ENCODE measurements around the gene ERICH3. TPM values are rescaled to one million over a fixed set of nuclear protein-coding genes. Genes with fewer than 3 reads are reported as not detected.

The ERICH3 gene
- total RNA-seq, 1 experiment from 2014 or later, result not detected

GRCh38 chr1:74623716-74624115 lies 49.9 kb downstream of the ERICH3 start:
- H3K4me1 ChIP-seq, result no peaks in the 10 kb centered on the region
- no peak for TF ChIP-seq CTCF (IDR thresholded peaks at IDR 0.05; ENCODE audit: insufficient read depth in 1 of 2, low read depth in 1 of 2, low read length in 1 of 2, severe bottlenecking in 1 of 2, unreplicated experiment in 1 of 2)
- POLR2A ChIA-PET, result no interaction called here
- no peaks in the 10 kb centered on the region for H3K36me3 ChIP-seq (ENCODE audit: control insufficient read depth, insufficient read depth, low read length)
- no peak overlapping the region for H3K4me3 ChIP-seq (ENCODE audit: low read depth, low read length)
- no peaks in the 10 kb centered on the region for H3K4me1 Mint-ChIP-seq (ENCODE audit: low read depth, unreplicated experiment)
- no peaks in the 10 kb centered on the region for H3K9me3 ChIP-seq
- H3K27ac Mint-ChIP-seq (ENCODE audit: unreplicated experiment), result no peak overlapping the region
- peaks cover 9% of the 10 kb centered on the region for H3K27me3 Mint-ChIP-seq (ENCODE audit: insufficient read depth, unreplicated experiment)
- no peak overlapping the region for H3K4me3 Mint-ChIP-seq (ENCODE audit: unreplicated experiment)
- no peaks in the 10 kb centered on the region for H3K27me3 ChIP-seq (replicated peaks; ENCODE audit: control insufficient read depth, insufficient read depth, low read length)
- no peak for DNase-seq
- no peaks in the 10 kb centered on the region for H3K36me3 Mint-ChIP-seq (ENCODE audit: insufficient read depth, unreplicated experiment)
- intact Hi-C loops (cut with micrococcal nuclease; ENCODE audit: unreplicated experiment), result no loop called here
- BruUV-seq (replicated peaks), result no TSS peak
- CTCF ChIA-PET, result no interaction called here
- H3K9me3 Mint-ChIP-seq (ENCODE audit: unreplicated experiment), result no peaks in the 10 kb centered on the region

GRCh38 chr1:74620242-74620641 lies 53.4 kb downstream of the ERICH3 start:
- TF ChIP-seq CTCF (IDR thresholded peaks at IDR 0.05; ENCODE audit: insufficient read depth in 1 of 2, low read depth in 1 of 2, low read length in 1 of 2, severe bottlenecking in 1 of 2, unreplicated experiment in 1 of 2), result no peak
- Mint-ChIP-seq H3K4me3 (ENCODE audit: unreplicated experiment) (no peak overlapping the region), H3K9me3 (ENCODE audit: unreplicated experiment) (no peaks in the 10 kb centered on the region), H3K27ac (ENCODE audit: unreplicated experiment) (no peak overlapping the region), H3K4me1 (ENCODE audit: low read depth, unreplicated experiment) (no peaks in the 10 kb centered on the region), H3K27me3 (ENCODE audit: insufficient read depth, unreplicated experiment) (peaks cover 7% of the 10 kb centered on the region), H3K36me3 (ENCODE audit: insufficient read depth, unreplicated experiment) (no peaks in the 10 kb centered on the region)
- ChIA-PET CTCF (no interaction called here), POLR2A (no interaction called here)
- Histone ChIP-seq H3K36me3 (ENCODE audit: control insufficient read depth, insufficient read depth, low read length) (no peaks in the 10 kb centered on the region), H3K4me3 (ENCODE audit: low read depth, low read length) (no peak overlapping the region), H3K9me3 (no peaks in the 10 kb centered on the region), H3K4me1 (no peaks in the 10 kb centered on the region), H3K27me3 (replicated peaks; ENCODE audit: control insufficient read depth, insufficient read depth, low read length) (no peaks in the 10 kb centered on the region)
- no TSS peak for BruUV-seq (replicated peaks)
- intact Hi-C loops (cut with micrococcal nuclease; ENCODE audit: unreplicated experiment), result no loop called here
- DNase-seq, result no peak

- ChIA-PET CTCF (no interaction called here), POLR2A (no interaction called here)
- H3K27me3 Mint-ChIP-seq (ENCODE audit: insufficient read depth, unreplicated experiment), result peaks cover 7% of the 10 kb centered on the region
- no peaks in the 10 kb centered on the region for H3K4me1 Mint-ChIP-seq (ENCODE audit: low read depth, unreplicated experiment)
- H3K4me3 Mint-ChIP-seq (ENCODE audit: unreplicated experiment), result no peak overlapping the region
- no peaks in the 10 kb centered on the region for H3K27me3 ChIP-seq (replicated peaks; ENCODE audit: control insufficient read depth, insufficient read depth, low read length)
- no peaks in the 10 kb centered on the region for H3K4me1 ChIP-seq
- no peak for TF ChIP-seq CTCF (IDR thresholded peaks at IDR 0.05; ENCODE audit: insufficient read depth in 1 of 2, low read depth in 1 of 2, low read length in 1 of 2, severe bottlenecking in 1 of 2, unreplicated experiment in 1 of 2)
- no peak overlapping the region for H3K4me3 ChIP-seq (ENCODE audit: low read depth, low read length)
- no peak for DNase-seq
- H3K9me3 Mint-ChIP-seq (ENCODE audit: unreplicated experiment), result no peaks in the 10 kb centered on the region
- H3K27ac Mint-ChIP-seq (ENCODE audit: unreplicated experiment), result no peak overlapping the region
- H3K36me3 ChIP-seq (ENCODE audit: control insufficient read depth, insufficient read depth, low read length), result no peaks in the 10 kb centered on the region
- no peaks in the 10 kb centered on the region for H3K36me3 Mint-ChIP-seq (ENCODE audit: insufficient read depth, unreplicated experiment)
- H3K9me3 ChIP-seq, result no peaks in the 10 kb centered on the region
- BruUV-seq (replicated peaks), result no TSS peak
- intact Hi-C loops (cut with micrococcal nuclease; ENCODE audit: unreplicated experiment), result no loop called here
Measured at GRCh38 chr1:74618974-74619373, 54.6 kb downstream of the ERICH3 start.
